GM19043 (cell line): ENCODE results near the gene HES6.

Source experiments
- ATAC-seq: cut with Tn5 transposase; IDR thresholded peaks from one replicate; pipeline ENCODE4 v1.9.1; 2021; ENCODE audit warnings: low read depth; ENCODE audit not compliant: unreplicated experiment

The HES6 gene, protein sequence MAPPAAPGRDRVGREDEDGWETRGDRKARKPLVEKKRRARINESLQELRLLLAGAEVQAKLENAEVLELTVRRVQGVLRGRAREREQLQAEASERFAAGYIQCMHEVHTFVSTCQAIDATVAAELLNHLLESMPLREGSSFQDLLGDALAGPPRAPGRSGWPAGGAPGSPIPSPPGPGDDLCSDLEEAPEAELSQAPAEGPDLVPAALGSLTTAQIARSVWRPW

DNA sequence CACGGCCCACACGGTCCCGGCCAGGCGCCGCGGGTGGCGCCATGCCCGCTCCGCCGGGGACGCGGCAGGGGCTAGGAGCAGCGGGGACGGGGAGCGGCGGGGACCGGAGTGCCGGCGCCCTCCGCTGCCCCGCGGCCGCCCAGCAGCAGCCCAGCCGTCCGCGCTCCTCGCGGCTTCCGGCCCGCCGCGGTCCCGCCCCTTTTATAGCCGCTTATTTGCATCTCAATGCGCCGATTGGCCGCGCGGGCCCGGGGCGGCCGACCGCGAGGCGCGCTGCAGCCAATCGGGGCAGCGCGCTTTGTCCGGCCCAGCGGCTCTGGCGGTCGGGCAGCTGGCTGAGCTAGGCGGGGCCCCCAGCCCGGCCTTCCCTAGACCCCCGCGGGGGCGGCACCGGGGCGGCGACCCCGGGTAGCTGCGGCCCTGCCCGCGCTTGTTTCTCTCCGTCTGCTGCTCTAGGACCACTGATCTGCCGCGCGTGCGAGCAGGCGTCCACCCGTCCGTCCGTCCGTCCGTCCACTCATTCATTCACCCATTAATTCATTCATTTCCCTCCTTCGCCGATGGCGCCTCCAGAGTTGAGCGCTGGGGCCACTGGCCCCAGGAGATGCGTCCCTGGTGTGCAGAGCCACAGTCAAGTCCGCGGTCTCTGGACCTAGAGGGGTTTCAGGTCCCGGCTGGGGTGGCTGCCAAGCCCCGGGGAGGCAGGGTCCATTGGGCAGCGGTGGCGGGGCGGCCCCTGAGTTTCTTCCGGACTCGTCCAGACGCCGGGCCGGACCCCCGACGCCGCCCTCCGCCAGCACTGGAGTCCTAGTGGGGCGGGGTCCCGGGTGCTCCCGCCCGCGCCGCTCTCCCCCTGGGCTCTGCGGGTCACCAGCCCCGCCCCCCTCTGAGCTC lies at the start of gene HES6:
Gene HES6, minus strand, starts transcription at position 176 of the 894 bp plus-strand sequence. Its CDS starts 133 bp downstream, at position 43.
- peak; percentile 86 for ATAC-seq

DNA sequence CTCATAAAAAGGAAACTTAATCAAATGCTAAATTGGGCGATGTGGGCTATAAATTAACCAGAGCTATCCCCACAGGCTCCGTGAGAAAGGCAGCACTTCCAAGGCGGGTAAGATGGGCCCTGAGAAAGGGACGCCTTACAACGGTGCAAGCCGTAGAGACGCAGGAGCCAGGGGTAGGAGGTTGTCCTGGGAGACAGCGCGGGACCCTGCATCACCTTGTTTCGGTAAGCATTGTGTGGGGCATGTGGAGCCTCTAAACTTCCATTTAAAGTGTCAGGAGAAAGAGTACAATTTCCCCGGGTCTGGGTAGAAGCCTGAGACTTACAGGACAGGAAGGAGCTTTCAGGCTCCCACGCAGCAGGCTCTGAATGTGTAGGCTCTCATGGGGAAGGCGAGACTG lies 49.7 kb upstream of the HES6 start:
- no peak for ATAC-seq

DNA sequence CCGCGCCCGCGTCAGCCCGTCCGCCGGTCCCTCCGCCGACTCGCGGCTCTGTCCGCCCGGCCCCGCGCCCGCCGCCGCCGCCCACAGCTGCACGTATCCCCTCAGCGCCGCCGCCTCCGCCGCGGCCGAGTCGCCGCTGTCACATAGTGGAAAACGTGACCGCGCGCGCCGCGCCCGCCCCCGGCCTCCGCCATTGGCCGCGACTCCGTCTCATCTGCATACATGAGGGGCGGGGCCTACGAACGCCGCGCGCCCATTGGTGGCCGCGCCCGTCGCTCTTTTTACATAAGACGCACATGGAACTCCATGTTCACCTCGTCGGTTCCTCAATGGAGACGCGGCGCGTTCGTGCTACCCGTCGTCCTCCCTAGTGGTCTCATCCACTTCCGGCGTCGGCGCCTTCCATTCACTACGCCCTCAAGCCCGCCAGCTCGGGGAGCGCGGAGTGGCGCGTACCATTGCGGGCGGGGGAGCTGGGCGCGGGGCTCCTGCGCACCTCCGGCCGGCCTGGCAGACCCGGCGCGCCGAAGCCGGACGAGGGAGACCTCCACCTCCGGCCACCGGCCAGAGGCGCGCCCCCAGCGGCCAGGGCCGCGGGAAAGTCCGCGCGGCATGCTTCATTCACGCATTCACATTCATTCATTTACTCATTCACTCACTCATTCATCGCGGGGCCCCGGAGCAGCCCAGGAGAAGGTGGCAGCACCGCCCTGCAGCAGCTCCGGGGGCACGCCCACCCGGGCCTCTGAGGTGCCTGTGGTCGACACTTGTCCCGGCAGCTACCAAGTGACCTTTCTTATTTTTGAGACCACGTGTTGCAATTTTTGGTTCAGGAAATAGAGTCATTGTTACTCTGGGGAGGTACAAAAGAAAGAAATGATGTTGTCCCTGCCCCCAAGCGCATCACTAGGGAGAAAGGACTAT lies 49.1 kb upstream of the HES6 start:
- peak; percentile 90 for ATAC-seq

DNA sequence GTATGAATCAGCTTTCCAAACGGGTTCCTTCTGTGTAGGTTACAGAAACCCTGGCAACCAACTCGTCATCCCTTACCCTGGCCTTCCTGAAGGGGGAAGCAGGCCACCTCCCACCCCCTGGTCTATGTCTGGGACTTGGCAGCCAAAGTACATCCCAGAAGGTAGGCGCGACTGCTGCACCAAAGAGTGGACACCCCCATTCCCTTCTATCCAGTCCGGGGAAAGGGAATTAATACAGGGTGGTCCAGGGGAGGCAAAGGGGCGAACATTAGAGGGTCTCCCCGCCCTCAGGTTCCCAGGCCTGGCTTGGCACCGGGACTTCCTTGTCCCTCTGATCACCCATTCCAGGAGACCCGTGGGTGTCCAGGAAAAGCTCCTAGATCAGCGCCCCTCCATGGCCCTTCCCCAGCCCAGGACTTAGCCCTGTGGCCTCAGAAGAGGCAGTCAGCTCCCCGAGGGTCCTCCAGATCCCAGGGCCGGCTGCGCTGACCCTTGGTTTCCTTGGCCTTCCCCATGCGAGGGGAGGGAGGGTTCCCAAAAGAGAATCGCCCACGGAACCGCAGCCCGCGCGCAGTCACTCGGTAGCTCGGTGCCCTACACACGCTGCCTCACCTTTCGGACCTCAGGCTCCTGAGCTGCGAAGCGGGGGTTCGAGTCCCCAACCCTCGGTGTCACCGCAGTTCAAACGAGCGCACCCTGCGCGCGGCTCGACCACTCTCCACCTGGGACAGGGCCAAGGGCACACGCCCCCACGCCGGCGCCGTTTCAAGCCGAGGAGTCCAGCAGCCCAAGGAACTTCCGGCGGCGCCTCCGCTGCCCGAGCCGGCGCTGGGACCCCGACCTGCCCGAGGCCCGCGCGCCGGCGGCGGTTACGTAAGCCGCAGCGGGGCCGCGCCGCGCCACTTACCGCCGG lies 48.2 kb upstream of the HES6 start, which contains the start of gene PER2:
Gene PER2, minus strand, starts transcription at position 874 of the 913 bp plus-strand sequence. CDS start 10,674 bp downstream, outside the sequence.
- ATAC-seq, result peak; percentile 34

DNA sequence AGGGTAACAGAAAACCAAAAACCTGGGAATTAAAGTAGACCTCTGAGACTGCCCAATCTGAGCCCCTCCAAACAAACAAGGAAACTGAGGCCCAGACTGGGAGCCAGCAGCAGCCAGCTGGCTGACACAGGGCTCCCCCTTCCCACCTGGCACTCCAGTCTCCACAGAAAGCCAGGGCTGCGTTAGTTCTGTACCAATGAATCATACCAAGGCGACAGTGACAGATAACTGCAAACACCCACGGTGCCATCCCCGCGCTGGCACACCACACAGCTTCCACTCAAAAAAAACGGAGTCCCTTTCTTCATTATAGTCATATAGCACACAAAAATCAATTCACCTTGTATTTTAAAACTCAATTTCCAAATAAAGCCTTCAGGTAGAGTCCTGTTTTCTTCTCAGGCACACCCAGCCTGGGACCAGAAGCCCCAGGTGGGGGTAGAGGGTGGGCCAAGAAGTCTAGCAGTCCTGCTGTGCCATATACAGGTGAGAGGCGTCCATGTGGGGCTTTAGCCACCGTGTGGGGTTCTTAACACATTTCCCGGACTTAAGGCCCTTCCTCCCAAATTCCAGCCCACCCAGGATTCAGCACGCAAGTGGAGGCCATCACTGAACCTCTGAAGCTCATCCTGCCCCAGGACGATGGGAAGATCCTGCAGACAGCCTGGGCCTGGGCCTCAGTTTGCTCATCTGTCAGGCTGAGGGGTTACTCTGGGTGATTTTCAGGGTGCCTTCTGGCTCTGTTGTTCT lies 47.3 kb upstream of the HES6 start:
- ATAC-seq, result no peak

DNA sequence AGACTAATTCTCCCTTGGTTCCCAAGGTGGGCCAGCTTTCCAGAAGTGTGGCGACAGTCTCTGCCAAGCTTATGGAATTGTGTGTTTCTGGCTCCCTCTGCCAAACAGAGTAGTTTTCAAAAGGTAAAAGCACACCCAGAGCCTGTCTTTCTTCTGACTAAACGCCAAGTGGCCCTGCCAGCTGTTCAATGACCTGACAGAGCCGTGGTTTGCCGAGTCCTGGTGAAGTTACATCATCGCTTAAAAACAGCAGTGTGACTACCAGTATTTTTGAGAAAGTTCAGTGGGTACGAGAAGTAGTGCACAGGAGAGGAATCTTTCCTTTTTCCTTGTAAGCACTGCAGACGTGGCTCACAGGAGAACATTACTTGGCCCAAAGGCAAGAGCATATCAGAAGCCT lies 46.7 kb upstream of the HES6 start:
- ATAC-seq, result no peak

DNA sequence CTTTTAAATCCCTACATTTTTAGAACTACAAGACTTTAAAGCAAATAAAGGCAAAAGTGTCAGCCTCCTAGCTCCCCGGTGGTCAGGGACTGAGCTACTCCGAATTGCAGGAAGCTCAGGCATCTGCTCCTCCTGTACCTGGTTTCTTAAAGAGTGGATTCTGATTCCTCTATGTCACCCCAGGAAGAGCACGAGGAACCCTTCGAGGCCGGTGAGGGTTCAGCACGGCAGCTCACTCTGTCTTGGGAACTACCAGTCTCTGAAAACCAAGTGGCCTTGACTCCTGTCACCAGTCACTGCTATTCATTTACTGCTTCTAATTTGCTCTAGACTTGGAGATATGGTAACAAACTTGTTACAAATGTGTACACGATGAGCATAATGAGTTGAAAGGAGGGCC lies 46.3 kb upstream of the HES6 start:
- ATAC-seq, result no peak

DNA sequence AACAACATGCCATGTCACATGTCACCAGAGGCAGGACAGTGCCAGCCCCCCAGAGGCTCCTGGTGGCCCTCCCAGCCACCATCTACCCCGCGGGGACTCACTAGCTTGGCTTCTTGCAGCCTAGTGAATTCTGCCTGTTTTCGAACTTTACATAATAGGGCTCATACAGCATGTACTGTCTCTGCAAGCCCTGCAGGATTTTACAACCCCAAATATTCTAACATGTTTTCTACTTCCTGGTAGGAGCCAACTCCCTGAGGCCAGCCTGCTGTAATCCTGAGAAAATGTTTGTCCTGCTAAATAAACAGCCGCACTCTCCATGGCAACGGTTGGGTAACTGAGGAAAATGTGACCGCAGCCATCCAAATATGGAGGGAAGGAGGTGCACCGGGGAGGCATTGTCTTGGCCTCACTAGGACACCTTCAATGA lies 45.8 kb upstream of the HES6 start:
- no peak for ATAC-seq

DNA sequence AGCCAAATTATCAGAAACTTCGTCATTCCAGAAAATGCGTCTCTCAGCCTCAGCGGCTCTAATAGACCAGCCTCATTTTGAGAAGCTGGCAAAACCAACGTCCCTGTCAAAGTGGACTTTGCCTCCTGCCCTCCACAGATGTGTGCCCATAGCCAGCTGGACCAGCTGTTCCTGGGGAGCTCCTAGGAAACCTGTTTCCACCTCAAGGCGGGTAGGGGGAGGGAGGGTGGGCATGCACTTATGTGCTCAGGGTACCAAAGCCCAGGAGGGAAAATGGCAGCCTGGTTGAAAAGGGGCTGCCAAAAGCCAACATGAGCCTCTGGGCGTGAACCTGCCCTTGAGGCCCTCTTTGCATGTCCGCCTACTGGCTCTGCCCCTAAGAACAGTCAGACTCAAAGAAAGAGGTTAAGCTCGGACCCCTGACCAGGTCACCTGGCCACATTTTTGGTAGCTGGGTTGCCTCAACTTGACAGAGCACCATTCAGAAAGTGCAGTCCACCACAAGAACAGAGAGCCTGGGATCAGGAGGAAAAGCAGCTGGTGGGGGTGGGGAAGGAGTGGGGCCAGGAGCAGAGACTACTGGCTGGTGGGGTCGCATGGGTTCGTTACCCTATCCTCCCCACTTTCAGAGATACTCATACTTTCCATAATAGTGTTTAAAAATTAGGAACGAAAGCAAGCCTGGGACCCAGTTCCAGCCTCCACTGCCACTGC lies 45.1 kb upstream of the HES6 start:
- no peak for ATAC-seq

DNA sequence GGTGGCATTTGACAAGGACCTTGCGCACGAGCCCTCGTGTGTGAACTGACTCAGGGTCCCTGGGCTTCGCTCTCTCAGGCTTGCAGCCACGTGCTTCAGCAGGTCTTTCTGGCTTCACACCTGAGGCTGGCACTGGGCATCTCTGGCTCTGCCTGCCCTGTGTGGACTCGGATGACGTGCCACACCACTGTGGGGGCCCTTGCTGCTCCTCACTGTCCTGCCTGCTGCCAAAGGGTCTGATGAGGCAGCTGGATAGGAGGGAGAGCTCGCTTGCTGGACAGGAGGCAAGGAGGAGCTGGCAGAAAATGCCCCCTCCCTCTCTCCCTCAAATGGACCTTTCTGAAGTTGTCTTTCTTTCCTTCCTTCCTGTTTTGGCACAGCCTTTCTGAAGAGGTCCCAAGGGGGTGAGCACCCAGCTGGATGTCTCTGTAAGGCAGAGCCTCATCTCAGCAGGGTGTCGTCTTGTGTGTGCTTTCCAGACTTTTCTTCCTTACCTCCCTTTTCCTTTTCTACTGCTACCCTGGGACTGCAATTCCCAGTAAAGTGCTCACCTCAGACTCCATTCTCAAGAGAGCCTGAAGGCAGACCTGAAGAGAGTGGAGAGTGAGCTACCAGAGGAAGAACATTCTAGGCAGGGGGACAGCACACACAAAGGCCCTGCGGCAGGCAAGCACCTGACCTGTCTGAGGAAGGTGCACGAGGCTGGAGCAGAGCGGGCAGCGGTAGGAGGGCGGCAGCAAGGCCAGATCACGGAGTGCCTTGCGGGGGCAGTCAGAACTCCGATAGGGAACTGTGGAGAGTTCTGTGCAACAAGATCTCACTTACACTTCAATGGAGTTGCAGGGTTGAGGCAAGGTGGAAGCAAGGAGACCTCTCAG lies 43.3 kb upstream of the HES6 start:
- ATAC-seq, result no peak

DNA sequence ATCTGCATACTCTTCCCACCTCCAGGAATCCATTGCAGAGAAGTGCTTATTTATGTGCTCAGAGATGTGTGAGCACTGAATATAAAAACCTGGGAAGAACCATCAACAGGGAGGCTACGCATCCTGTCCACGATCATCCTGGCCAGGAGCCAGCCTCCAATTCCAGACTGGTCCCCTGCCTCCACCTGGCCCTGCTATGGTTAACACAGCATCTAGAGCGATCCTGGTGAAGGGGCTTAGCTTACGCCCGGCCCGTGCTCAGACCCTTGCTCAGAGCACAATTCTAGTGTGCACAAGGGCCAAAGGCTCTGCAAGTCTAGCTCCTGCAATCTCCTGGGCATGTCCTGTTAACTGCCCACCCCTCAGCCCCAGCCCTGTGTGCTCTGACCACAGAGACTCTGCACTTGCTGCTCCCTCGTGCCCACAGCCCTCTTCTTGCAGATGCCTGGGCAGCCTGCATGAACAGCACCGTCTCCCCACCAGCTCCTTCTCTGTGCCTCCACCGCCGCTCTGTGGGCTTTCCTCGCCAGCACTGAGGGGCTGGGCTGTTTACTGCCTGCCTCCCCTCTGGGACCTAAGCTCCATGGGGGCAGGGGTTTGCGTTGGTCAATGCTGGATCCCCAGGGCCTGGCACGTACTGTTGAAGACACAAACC lies 42.1 kb upstream of the HES6 start:
- no peak for ATAC-seq

DNA sequence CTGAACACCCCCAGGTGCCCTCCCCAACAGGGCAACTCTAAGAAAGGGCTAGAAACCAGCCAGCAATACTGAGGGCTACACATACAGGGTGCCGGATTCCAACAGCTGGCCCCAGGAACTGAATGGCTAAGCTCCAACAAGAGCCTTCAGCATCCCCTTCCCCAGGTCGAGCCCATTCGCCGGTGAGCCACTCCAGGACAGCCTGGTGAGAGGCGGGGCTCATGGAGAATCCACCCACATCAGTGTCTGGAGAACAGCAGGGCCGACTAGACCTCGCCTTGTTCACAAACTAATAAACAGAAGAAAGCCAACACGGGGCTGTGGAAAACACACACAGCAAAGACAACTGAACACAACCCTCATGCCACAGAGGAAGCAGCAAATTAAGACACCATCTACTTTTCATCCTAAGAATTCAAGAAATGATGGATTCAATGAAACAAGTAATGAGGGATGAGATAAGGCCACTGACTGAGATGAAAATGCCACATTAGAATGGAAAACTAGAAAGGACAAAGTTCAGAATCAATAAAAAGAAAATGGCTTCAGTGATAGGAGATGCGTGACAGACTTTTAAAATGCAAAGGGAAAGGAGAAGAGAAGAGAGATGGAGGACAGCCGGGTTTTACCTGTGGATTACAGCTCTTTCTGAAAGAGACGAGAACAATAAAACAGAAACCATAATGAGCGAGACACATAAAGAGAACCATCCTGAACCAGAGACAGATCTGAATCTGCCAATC lies 40.4 kb upstream of the HES6 start:
- ATAC-seq, result no peak

DNA sequence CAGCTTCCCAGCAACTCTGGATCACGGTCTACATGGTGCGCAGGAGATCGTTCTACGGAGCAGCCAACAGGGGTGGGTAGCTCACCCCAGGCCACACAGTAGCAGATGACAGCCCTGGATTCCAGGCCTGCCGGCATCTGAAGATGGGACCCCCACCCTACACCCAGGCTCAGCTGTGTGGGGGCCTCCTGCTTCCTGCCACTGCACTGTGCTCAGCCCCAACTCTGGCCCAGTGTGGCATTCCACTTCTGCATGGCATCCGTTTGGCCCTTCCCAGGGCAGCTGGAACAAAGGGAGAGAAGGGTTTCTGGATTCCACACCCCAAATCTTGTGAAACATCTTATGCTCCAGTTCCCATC lies 39.5 kb upstream of the HES6 start:
- no peak for ATAC-seq

DNA sequence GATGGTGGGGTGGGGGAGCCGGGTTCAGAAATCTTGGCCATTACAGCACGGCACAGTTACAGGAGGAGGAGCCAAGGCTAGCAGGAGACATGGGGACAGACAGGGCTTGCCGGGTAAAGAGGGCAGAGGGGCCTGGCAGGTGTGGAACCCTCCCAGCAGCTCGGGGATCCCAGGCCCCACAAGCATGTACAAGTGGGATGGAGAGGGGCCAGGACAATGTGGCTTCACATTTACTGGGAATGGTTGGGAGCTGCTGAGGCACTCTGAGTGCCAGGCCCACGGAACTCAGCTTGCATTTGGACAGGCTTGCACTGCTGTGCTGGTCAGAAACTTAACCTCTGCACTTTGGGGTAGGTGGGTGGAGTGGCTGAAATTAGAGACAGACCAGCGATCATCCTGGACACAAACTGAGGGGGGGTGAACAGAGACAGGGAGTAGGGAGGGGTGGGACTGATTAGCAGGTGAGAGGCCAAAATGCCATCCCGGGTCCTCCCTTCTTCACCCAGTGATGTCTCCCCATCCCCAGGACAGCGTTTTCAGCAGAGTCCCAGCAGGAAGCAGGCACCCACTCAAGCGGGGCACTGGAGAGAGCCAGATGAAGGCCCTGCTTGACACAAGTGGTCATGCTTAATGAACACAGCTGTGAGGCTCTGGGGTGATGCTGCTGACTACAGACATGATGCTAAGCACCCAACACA lies 38.9 kb upstream of the HES6 start:
- ATAC-seq, result no peak

DNA sequence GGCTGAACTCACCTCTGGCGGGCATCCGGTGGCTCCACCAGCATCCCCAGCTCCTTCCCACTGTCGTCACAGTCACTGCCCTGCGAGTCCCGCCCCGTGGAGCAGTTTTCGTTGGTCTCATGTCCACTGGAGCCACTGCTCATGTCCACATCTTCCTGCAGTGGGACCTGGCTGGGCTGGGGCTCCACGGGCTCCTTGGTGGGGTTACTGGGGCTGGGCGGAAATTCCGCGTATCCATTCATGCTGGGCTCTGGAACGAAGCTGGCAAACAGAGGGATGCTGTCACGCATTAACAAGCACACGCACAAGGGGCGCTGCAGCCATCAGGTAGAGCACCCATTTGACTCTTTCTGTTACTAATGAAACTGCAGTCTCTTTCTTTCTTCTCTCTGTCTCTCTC lies 37.9 kb upstream of the HES6 start:
- no peak for ATAC-seq
